HepG2 (cell line): Measurements from ENCODE around the gene ZDHHC16. TPM values are rescaled to one million over a fixed set of nuclear protein-coding genes. Genes with fewer than 3 reads are reported as not detected.

Experiments
- MED1 ChIP-seq: sonication (generic); formaldehyde crosslinking; IDR thresholded peaks from 2 replicates; pipeline ENCODE4 v1.4.0; 2020; ENCODE audit warnings: missing genetic modification reagents
- PITX1 ChIP-seq: sonication (generic); formaldehyde crosslinking; IDR thresholded peaks from 2 replicates; pipeline ENCODE4 v1.5.1; 2020; ENCODE audit warnings: mild to moderate bottlenecking, missing genetic modification reagents
- PTBP1 ChIP-seq: fragments of 200-400 bp; formaldehyde crosslinking; IDR thresholded peaks from 2 replicates; pipeline ENCODE4 v1.6.1; 2018; ENCODE audit warnings: low read length, low read depth; ENCODE audit not compliant: poor library complexity, severe bottlenecking
- TEAD3 ChIP-seq: optimal IDR thresholded peaks from 2 replicates; pipeline ENCODE3; 2016; ENCODE audit warnings: borderline replicate concordance
- ZNF562 ChIP-seq: sonication (generic); formaldehyde crosslinking; IDR thresholded peaks from 2 replicates; pipeline ENCODE4 v1.8.0; 2022; ENCODE audit warnings: missing genetic modification reagents, borderline replicate concordance
- ZNF878 ChIP-seq: sonication (generic); formaldehyde crosslinking; IDR thresholded peaks from 2 replicates; pipeline ENCODE4 v1.8.1; 2023; ENCODE audit warnings: mild to moderate bottlenecking, missing genetic modification reagents, moderate library complexity
- polyA plus RNA-seq, 8 experiments: library from polyadenylated mRNA; depleted of rRNA in 3 of 8; stranded (reverse) in 7 of 8; unstranded in 1 of 8; fragments of >200 nt; fragmentation: Illumina TruSeq in 4 of 8; extraction: Trizol in 4 of 8; gene quantifications; 2 replicates each; pipeline versions ENCODE4 v1.2.1 to v1.2.3, GENCODE V29; 2011 to 2016; ENCODE audit warnings: low read depth in 4 of 8, missing spikeins in 1 of 8, mixed read lengths in 1 of 8; ENCODE audit not compliant: insufficient read depth in 1 of 8
- total RNA-seq, 5 experiments: library from RNA; depleted of rRNA; stranded (reverse); fragments of >200 nt; fragmentation: Illumina TruSeq; extraction: Trizol; gene quantifications; 2 replicates each; pipeline ENCODE4 v1.2.3, GENCODE V29; 2016; ENCODE audit warnings: low read depth in 1 of 5
- TF ChIP-seq, protein P1 (sequence below): sonication (generic); formaldehyde crosslinking; IDR thresholded peaks from 2 replicates; pipeline ENCODE4 v1.4.0; 2020; ENCODE audit warnings: missing genetic modification reagents
- TF ChIP-seq, protein P2 (sequence below): sonication (generic); formaldehyde crosslinking; conservative IDR thresholded peaks from 2 replicates; pipeline ENCODE4 v1.8.0; 2022; ENCODE audit warnings: missing genetic modification reagents
- TF ChIP-seq, protein P3 (sequence below): sonication (generic); formaldehyde crosslinking; IDR thresholded peaks from 2 replicates; pipeline ENCODE4 v1.5.0; 2020; ENCODE audit warnings: missing genetic modification reagents
- TF ChIP-seq, protein P4 (sequence below): IDR thresholded peaks from 2 replicates; pipeline ENCODE4 v1.6.1; 2016; ENCODE audit warnings: missing compliant biosample characterization, missing genetic modification reagents, borderline replicate concordance
- TF ChIP-seq, protein P5 (sequence below), 2 experiments: sonication (generic) in 1 of 2; formaldehyde crosslinking in 1 of 2; IDR thresholded peaks; 2 replicates each; pipeline versions ENCODE4 v1.5.1 to v1.6.1; 2011 to 2020; ENCODE audit warnings: borderline replicate concordance in 1 of 2, low read depth in 1 of 2, low read length in 1 of 2, mild to moderate bottlenecking in 1 of 2, missing genetic modification reagents in 1 of 2, moderate library complexity in 1 of 2
- TF ChIP-seq, protein P6 (sequence below): sonication (generic); formaldehyde crosslinking; IDR thresholded peaks from 2 replicates; pipeline ENCODE4 v1.4.0; 2020; ENCODE audit warnings: missing genetic modification reagents, mild to moderate bottlenecking, borderline replicate concordance

Gene ZDHHC16
- total and polyA plus RNA-seq, 2 of the 13 experiments (the other 11 are each of a cell fraction or from before 2014, with no cell fraction given): 40.8 to 41.8 TPM

DNA sequence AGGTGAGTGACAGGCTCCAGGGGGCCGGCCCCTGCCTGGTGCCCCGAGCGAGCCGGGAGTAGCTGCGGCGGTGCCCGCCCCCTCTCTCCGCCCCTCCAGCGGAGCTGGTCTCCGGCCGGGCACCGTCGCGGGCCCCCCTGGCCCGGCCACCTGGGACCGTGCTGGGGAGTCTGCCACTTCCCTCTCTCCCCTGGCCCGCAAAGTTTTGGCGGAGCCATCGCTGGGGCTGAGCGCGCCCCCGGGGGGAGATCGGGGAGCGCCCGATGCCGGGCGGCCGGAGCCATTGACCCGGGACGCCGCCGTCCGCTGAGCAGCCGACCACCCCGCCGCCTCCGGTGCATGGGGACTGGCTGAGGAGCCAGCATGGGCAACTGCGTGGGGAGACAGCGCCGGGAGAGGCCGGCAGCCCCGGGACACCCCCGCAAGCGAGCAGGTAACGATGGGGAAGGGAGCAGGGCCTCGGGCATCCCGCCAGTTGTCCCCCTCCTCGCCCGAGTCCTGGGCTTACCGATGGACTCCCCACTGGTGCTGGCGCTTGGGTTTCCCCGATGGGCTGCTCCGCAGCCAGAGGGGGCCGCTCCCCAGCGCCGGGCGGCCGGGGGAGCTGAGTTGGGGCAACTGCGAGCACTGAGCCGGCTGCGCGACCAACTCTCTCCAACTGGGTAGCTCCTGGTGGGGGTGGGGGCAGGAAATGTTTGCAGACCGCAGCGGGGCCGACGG lies 53.0 kb downstream of the ZDHHC16 start, which contains the start of gene UBTD1 (continued):
- TF ChIP-seq, protein P1, sequence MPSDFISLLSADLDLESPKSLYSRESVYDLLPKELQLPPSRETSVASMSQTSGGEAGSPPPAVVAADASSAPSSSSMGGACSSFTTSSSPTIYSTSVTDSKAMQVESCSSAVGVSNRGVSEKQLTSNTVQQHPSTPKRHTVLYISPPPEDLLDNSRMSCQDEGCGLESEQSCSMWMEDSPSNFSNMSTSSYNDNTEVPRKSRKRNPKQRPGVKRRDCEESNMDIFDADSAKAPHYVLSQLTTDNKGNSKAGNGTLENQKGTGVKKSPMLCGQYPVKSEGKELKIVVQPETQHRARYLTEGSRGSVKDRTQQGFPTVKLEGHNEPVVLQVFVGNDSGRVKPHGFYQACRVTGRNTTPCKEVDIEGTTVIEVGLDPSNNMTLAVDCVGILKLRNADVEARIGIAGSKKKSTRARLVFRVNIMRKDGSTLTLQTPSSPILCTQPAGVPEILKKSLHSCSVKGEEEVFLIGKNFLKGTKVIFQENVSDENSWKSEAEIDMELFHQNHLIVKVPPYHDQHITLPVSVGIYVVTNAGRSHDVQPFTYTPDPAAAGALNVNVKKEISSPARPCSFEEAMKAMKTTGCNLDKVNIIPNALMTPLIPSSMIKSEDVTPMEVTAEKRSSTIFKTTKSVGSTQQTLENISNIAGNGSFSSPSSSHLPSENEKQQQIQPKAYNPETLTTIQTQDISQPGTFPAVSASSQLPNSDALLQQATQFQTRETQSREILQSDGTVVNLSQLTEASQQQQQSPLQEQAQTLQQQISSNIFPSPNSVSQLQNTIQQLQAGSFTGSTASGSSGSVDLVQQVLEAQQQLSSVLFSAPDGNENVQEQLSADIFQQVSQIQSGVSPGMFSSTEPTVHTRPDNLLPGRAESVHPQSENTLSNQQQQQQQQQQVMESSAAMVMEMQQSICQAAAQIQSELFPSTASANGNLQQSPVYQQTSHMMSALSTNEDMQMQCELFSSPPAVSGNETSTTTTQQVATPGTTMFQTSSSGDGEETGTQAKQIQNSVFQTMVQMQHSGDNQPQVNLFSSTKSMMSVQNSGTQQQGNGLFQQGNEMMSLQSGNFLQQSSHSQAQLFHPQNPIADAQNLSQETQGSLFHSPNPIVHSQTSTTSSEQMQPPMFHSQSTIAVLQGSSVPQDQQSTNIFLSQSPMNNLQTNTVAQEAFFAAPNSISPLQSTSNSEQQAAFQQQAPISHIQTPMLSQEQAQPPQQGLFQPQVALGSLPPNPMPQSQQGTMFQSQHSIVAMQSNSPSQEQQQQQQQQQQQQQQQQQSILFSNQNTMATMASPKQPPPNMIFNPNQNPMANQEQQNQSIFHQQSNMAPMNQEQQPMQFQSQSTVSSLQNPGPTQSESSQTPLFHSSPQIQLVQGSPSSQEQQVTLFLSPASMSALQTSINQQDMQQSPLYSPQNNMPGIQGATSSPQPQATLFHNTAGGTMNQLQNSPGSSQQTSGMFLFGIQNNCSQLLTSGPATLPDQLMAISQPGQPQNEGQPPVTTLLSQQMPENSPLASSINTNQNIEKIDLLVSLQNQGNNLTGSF: 0 out of 2 replicates have a peak, but pooled peaks have one; percentile 3
- TF ChIP-seq ZNF562 (CRISPR knock-in tag) (no peak), MED1 (no peak), PTBP1 (no peak), TEAD3 (no peak), ZNF878 (CRISPR knock-in tag) (0 out of 2 replicates have a peak, but pooled peaks have one; percentile 4), PITX1 (CRISPR knock-in tag) (no peak)
- TF ChIP-seq, protein P2, sequence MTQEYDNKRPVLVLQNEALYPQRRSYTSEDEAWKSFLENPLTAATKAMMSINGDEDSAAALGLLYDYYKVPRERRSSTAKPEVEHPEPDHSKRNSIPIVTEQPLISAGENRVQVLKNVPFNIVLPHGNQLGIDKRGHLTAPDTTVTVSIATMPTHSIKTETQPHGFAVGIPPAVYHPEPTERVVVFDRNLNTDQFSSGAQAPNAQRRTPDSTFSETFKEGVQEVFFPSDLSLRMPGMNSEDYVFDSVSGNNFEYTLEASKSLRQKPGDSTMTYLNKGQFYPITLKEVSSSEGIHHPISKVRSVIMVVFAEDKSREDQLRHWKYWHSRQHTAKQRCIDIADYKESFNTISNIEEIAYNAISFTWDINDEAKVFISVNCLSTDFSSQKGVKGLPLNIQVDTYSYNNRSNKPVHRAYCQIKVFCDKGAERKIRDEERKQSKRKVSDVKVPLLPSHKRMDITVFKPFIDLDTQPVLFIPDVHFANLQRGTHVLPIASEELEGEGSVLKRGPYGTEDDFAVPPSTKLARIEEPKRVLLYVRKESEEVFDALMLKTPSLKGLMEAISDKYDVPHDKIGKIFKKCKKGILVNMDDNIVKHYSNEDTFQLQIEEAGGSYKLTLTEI (CRISPR knock-in tag): no peak
- TF ChIP-seq, protein P3, sequence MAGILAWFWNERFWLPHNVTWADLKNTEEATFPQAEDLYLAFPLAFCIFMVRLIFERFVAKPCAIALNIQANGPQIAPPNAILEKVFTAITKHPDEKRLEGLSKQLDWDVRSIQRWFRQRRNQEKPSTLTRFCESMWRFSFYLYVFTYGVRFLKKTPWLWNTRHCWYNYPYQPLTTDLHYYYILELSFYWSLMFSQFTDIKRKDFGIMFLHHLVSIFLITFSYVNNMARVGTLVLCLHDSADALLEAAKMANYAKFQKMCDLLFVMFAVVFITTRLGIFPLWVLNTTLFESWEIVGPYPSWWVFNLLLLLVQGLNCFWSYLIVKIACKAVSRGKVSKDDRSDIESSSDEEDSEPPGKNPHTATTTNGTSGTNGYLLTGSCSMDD (CRISPR knock-in tag): no peak
- TF ChIP-seq, protein P4, sequence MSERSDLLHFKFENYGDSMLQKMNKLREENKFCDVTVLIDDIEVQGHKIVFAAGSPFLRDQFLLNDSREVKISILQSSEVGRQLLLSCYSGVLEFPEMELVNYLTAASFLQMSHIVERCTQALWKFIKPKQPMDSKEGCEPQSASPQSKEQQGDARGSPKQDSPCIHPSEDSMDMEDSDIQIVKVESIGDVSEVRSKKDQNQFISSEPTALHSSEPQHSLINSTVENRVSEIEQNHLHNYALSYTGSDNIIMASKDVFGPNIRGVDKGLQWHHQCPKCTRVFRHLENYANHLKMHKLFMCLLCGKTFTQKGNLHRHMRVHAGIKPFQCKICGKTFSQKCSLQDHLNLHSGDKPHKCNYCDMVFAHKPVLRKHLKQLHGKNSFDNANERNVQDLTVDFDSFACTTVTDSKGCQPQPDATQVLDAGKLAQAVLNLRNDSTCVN (CRISPR knock-in tag): no peak
- TF ChIP-seq, protein P5, sequence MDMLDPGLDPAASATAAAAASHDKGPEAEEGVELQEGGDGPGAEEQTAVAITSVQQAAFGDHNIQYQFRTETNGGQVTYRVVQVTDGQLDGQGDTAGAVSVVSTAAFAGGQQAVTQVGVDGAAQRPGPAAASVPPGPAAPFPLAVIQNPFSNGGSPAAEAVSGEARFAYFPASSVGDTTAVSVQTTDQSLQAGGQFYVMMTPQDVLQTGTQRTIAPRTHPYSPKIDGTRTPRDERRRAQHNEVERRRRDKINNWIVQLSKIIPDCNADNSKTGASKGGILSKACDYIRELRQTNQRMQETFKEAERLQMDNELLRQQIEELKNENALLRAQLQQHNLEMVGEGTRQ (IDR thresholded peaks at IDR 0.05; ENCODE audit: low read depth, low read length): no peak
- TF ChIP-seq, protein P5 (CRISPR knock-in tag; IDR thresholded peaks at IDR 0.05; ENCODE audit: borderline replicate concordance): no peak
- TF ChIP-seq, protein P6, sequence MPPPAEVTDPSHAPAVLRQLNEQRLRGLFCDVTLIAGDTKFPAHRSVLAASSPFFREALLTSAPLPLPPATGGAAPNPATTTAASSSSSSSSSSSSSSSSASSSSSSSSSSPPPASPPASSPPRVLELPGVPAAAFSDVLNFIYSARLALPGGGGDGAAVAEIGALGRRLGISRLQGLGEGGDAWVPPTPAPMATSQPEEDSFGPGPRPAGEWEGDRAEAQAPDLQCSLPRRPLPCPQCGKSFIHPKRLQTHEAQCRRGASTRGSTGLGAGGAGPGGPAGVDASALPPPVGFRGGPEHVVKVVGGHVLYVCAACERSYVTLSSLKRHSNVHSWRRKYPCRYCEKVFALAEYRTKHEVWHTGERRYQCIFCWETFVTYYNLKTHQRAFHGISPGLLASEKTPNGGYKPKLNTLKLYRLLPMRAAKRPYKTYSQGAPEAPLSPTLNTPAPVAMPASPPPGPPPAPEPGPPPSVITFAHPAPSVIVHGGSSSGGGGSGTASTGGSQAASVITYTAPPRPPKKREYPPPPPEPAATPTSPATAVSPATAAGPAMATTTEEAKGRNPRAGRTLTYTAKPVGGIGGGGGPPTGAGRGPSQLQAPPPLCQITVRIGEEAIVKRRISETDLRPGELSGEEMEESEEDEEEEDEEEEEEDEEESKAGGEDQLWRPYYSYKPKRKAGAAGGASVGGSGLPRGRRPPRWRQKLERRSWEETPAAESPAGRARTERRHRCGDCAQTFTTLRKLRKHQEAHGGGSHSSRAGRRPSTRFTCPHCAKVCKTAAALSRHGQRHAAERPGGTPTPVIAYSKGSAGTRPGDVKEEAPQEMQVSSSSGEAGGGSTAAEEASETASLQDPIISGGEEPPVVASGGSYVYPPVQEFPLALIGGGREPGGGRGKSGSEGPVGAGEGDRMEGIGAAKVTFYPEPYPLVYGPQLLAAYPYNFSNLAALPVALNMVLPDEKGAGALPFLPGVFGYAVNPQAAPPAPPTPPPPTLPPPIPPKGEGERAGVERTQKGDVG (CRISPR knock-in tag): no peak
